NCI-H82 (cell line): ENCODE data around the gene GRAMD4.
"Not testable (repeated sequence)": the region's sequence is repeated elsewhere in the genome, so short reads cannot be mapped to it uniquely, and the experiment has no call there.

Experiments
- DNase-seq: peaks from one replicate; lab custom pipeline; 2025; lab: John Stamatoyannopoulos, UW

Gene GRAMD4

DNA sequence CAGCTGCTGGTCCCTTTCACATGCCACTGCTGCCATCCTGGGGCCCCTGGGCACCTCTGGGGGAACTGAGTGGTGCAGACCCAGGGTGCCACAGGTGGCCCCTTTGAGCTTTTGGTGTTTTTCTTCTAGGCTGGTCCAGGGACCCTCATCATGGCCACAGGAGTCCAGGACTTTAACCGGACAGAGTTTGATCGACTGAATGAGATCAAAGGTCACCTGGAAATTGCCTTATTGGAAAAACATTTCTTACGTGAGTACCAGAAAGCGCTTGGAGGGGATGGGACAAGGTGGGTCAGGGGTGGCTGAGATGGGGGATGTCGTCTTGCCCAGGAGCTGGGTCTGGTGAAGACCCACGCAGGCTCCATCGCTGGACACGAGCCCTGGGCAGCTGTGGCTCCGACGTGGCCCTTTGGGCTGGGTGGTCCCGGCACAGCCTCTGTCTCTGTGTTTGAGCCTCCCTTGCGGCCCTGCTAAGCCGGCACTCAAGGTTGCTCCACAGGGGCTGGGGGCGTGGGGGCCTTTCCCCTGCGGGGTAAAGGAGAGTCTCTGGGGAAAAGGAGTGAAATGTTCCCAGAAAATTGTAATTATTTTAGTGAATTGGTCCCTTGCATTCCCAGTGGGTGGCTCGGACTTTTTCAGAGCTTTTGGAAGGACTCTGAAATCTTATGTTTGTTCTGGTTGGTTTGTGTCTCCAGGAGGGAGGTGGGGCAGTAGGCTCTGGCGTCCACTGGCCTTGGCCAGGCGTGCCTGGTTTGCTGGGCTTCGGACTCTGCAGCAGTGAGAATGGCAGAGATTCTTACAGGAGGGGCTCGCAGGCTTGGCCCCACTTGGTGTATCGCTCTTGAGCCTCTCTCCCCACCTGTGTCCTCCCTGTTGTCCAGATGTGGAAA, 17.8 kb downstream of the GRAMD4 start:
- DNase-seq: no peak

DNA sequence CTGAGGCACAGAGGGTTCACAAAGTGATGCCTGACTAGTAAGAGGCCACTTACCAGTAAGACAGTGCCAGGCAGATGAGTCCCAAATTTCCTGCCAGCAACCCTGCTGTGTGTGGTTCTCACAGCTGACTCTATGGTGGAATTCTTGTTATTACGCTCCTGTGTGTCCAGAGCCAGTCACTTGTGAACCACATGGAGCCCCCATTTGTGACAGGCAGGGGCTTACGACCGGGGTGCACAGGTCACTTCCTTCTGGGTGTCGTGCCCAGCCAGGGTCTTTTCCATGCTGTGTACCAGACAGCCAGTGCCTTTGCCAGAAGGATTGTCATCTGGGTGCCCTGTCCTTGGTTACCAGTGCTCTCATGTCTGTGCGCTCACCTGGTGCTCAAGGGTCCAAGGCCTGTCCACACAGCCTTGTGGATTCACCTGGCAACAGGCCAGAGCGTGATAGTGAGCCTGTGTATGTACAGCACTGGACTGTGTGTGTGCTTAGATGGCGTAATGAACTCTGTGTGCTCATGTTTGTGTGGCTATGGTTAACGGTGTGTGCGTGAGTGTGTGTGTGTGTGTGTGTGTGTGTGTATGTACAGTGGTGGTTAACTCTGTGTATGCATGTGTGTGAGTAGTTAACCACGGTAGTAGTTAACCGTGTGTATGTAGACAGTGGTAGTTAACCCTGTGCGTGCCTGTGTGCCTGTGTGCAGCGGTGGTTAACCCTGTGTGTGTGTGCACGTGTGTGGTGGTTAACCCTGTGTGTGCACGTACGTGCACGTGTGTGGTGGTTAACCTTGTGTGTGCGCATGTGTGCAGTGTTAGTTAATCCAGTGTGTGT, 18.6 kb downstream of the GRAMD4 start:
- DNase-seq: no peak

DNA sequence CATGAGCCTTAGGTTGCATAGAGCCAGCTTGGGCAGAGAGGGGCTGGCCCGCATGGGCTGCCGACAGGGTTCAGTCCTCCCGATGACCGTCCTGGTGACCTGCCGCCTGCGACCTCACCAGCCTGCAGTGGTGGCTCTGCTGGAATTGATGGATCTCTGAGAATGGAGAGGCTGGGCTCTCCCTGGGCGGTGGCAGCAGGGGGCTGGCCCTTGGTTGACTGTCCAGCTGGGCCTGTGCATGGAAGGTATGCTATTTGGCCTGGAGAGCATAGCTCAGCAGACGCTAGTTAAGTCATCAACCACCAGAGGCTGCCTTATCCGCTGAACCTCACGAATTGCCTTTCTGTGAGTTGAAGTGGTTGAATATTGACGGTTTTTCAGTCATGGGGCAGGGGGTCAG, 19.7 kb downstream of the GRAMD4 start:
- DNase-seq: no peak

DNA sequence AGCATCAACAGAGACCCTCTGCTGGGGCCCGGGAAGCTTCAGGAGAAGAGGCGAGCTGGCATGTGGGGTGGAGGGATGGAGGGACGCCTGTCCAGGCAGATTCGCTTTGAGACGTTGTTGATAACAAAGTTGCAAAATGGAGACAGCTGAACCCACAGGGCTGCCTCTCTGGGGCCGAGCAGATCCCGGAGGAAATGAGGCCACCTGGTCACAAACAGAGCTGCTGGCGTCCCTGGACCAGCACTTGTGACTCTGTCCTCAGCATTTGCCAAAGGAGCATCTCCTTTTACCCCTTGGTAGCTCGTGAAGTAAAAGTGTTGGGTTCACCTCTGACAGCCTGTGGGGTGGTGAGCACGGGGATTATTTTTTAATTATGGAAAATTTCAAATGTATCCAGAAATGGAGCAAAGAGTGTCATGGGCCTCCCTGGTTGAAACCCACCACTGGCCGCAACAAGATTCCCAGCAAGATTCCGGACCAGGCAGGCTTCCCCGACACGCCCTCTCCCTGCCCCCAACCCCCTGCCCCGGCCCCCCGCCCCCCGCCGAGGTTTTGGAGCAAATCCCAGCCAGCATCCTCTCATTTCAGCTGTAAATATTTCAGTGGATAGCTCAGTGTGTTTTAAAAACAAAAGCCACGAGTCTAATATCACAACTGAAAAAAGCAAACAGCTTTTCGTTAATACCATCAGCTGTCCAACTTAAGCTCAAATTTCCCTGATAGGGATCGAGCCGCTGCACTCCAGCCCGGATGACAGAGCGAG, 20.3 kb downstream of the GRAMD4 start:
- no peak for DNase-seq

DNA sequence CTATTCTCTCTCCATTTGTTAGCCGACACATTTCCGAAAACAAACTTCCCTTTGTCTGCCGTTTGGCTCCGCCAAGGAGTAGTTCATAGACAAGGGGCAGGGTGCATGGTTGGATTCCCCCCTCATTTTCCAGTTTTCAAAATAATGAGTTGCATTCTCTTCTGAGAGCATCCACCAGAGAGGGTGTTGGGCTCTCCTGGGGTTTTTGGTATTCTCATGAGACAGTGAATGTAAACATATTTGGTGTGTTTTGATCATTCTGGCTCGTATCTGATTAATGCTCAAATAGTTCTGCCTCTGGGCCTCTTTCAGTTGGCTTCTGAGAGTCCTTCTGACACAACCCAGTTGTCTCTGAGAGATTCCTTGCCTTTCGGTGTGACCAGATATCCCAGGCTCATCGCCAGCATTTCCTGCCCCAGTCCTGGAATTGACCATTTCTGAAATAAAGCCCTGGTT, 21.7 kb downstream of the GRAMD4 start:
- no peak for DNase-seq

DNA sequence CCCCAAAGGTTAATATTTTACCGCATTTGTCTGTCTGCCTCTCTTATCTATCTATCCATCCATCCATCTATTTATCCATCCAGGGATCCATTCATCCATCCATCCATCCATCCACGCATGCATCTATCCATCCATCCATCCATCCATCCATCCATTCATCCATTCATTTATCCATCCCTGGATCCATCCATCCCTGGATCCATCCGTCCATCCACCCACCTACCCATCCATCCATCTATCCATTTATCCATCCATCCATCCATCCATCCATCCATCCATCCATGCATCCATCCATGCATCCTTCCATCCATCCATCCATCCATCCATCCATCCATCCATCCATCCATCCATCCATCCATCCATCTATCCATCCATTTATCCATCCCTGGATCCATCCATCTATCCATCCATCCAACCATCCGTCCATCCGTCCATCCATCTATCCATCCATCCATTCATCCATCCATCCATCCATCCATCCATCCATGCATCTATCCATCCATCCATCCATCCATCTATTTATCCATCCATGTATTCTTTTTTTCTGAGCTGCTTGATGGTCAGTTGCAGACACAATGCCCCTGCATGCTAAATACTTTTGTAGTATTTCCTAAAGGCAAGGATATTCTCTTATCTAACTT, 22.8 kb downstream of the GRAMD4 start:
- DNase-seq: not testable (repeated sequence)

GRCh38 chr22:46646531-46647215, 26.5 kb downstream of the GRAMD4 start:
- DNase-seq: no peak

DNA sequence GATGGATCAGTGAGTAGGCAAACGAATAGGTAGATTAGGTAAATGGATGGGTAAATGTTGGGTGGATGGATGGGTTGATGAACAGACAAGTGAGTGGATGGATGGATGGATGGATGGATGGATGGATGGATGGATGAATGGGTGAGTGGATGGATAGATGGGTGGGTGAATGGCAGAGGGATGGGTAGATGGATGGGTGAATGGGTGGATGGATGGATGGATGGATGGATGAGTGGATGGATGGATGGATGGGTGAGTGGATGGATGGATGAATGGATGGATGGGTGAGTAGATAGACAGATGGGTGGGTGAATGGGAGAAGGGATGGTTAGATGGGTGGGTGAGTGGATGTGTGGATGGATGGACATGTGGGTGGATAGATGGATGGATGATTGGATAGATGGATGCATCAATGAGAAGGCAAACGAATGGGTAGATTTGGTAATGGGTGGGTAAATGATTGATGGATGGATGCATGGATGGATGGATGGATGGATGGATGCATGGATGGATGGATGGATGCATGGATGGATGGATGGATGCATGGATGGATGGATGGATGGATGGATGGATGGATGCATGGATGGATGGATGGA, 28.1 kb downstream of the GRAMD4 start:
- DNase-seq: not testable (repeated sequence)

DNA sequence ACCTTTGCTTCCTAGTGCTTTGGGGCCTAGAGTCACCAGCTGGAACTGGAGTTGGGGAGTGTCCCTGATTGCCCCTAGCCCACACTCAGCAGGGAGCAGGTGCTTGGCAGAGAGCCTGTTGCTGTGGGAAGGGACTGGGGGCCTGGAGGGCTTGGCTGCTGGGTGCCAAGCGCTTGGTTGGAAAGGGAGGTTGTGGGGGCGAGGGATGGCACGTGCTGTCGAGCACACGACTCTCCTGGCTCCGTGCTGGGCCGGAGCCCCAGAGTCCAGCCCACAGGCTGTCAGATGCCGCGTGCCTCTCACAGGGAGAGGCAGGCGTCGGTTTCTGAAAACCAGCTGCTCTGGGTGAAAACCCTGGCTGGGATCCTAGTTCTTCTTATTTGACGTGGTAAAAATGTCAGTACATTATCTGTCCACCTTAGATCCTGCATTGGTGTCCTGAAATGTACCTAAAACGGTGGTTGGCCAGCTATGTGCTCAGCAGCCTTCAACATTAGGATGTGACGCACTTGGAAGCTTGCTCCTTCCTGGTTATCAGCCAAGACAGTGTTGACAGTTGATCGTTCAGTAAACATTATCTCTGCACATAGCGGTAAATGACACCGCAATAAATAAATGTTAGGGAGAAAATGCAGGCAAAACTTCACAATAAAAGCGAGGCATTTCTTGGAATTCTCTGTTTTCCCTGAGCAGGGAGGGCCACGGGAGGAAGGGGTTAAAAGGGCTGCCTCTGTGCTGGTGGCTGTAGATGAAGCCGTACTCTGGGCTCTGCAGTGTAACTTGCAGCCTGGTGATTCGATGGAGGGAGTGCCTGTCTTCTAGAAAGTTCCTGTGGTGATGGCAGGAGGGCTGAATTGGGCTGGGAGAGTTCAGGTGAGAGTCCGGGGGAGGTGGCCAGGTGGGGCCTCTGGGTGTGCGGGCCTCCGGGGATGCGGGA, 29.2 kb downstream of the GRAMD4 start:
- DNase-seq: no peak

DNA sequence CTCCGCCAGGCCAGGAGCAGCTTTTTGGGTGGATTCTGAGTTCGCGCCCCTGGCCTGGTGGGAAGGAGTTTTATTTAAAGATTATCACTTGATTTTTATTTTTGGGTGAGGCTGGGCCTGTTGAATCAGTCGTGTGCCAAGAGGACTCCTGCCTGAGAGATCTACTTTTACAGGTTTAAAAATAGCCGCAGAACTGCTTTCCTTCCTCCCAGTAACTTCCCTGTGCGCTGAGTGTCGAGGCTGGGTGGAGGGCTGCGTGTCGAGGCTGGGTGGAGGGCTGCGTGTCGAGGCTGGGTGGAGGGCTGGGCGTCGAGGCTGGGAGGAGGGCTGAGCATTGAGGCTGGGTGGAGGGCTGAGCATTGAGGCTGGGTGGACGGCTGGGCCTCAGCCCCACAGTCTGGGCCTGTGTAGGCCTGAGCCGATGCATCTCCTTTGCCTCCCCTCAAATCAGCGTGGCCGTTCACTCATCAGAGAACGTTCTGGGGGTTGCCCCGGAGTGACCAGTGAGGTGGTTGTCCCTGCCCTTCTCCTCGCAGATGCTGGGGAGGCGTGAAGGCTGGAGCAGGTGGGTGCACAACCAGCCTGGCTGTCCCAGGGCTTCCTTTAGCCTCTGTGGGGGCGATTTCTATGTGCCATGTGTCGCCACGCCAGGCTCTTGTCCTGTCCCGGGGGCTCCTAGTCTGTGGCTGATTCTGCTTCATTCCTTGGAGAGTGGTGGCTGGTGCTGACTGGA, 30.1 kb downstream of the GRAMD4 start:
- no peak for DNase-seq

- no peak for DNase-seq
These were observed 31.1 kb downstream of the GRAMD4 start for GRCh38 chr22:46651316-46651715.

DNA sequence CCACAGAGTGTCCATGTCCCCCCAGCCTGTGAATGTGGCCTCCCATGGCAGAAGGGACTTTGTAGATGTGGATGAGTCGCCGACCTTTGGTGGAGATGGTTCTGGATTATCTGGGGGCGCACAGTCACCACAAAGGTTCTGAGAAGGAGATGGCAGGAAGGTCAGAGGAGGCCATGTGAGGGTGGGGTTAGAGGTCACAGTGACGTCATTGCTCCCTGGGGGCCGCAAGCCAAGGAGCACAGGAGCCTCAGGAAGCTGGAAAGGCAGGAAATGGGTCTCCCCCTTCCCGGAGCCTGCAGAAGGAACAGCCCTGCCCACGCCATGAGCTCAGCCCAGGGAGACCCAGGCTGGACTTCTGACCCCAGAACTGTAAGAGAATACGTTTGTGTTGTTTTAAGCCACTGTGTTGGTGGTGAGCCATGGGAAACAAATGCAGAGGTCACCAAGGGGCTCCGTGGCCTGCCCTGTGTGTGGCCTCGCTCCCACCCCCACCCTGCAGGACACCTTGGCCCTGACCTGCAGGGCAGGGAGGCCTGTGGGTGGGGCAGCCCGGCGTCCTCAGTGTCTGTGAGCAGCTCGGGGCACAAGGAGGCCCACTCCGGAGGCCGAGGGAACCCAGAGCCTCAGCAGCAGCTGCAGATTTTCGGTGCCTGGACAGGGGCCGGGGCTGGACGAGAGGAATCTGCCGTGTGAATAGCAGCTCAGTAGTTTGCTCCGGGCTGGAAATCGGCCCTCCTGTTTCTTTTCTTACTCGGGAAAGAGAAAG, 32.1 kb downstream of the GRAMD4 start:
- no peak for DNase-seq

DNA sequence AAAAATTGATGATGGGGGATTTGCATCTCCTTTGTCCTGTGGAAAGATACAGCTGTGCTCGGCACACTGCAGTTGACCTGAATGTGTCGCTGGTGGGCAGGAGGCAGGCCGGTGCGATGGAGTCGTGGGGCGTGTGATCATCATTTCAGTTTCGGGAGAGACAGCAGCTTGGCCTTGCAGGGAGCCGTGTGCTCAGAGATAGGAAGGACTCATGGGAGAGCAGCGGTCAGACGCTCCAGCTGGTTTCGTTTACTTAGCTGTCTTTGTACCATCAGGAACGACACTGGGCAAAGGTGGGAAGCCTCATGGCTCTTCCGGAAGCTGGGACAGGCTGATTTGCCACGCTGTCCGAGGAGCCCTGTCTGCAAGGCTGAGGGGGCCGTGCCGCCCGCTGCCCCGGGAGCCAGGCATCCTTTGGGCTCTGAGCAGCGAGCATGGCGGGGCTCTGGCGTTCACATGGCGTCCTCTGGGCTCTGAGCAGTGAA, 32.7 kb downstream of the GRAMD4 start:
- DNase-seq: no peak

- DNase-seq: no peak
These were observed 33.4 kb downstream of the GRAMD4 start for GRCh38 chr22:46653596-46653995.

DNA sequence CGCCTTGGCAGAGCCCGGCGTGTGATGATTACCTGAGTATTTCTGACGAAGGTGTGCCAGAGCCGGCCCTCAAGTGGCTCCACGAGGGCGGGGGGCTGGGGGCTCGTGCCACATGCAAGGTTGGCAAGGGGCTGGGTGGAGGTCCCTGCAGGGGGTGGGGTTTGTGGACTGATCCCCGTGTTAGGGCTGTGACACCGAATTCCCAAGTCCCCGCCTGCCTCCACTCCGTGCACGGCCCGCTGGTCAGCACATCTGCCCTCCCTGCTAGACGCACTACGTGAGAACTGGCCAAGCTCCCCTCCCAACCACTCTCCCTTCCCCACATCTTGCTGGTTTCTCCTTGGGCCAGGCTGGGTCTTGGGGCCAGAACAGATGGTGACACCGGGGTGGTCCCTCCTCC, 34.2 kb downstream of the GRAMD4 start:
- DNase-seq: no peak

GRCh38 chr22:46654927-46655595, 34.9 kb downstream of the GRAMD4 start:
- no peak for DNase-seq

- DNase-seq: no peak
These were observed 35.8 kb downstream of the GRAMD4 start for GRCh38 chr22:46655861-46656608.
